Neural cell (in vitro differentiated cells): ENCODE data around the gene PPM1B. TPM values are rescaled to one million over a fixed set of nuclear protein-coding genes. Genes with fewer than 3 reads are reported as not detected.

Experiments
- H2AFZ ChIP-seq: fragments of 200-600, 300-800 bp; sonication (generic), shearing (Covaris generic); 2 replicates; pipeline ENCODE4 v1.6.0; 2014; ENCODE audit warnings: low read depth, mild to moderate bottlenecking, antibody characterized with exemption, low read length, moderate library complexity
- H3F3A ChIP-seq: fragments of 200-600 bp; shearing (Covaris generic); 2 replicates; pipeline ENCODE4 v1.6.1; 2016; ENCODE audit warnings: mild to moderate bottlenecking, moderate library complexity, mixed read lengths, antibody characterized with exemption, low read length; ENCODE audit not compliant: insufficient read depth, poor library complexity, severe bottlenecking
- H3K27ac ChIP-seq: fragments of 200-600, 300-800 bp; sonication (generic), shearing (Covaris generic); 2 replicates; pipeline ENCODE4 v1.5.1; 2014; ENCODE audit warnings: mild to moderate bottlenecking, low read length, moderate library complexity
- H3K27me3 ChIP-seq: fragments of 300-800, 200-600 bp; sonication (generic), shearing (Covaris generic); 2 replicates; pipeline ENCODE4 v1.6.0; 2014; ENCODE audit warnings: mild to moderate bottlenecking, low read depth, low read length, moderate library complexity; ENCODE audit not compliant: insufficient read depth
- H3K36me3 ChIP-seq: fragments of 300-800, 200-600 bp; sonication (generic), shearing (Covaris generic); 2 replicates; pipeline ENCODE4 v1.5.1; 2014; ENCODE audit warnings: mild to moderate bottlenecking, antibody characterized with exemption, low read length, moderate library complexity; ENCODE audit not compliant: insufficient read depth
- H3K4me2 ChIP-seq: fragments of 300-800, 200-600 bp; sonication (generic), shearing (Covaris generic); 2 replicates; pipeline ENCODE4 v1.6.0; 2014; ENCODE audit warnings: mild to moderate bottlenecking, low read length
- H3K4me3 ChIP-seq: fragments of 300-800, 200-600 bp; sonication (generic), shearing (Covaris generic); 2 replicates; pipeline ENCODE4 v1.5.1; 2014; ENCODE audit warnings: mild to moderate bottlenecking, low read length, moderate library complexity
- H3K79me2 ChIP-seq: fragments of 200-600 bp; shearing (Covaris generic); replicated peaks from 2 replicates; pipeline ENCODE4 v1.6.0; 2014; ENCODE audit warnings: mild to moderate bottlenecking, low read length, moderate library complexity; ENCODE audit not compliant: insufficient read depth
- H3K9ac ChIP-seq: fragments of 300-800, 200-600 bp; sonication (generic), shearing (Covaris generic); 2 replicates; pipeline ENCODE4 v1.6.1; 2016; ENCODE audit warnings: mild to moderate bottlenecking, low read length, mixed read lengths
- H3K9me2 ChIP-seq: fragments of 200-600 bp; shearing (Covaris generic); 2 replicates; pipeline ENCODE4 v1.6.1; 2016; ENCODE audit warnings: mild to moderate bottlenecking, low read length, mixed read lengths; ENCODE audit not compliant: insufficient read depth
- H3K9me3 ChIP-seq: fragments of 200-600, 300-800 bp; sonication (generic), shearing (Covaris generic); 2 replicates; pipeline ENCODE4 v1.6.1; 2016; ENCODE audit warnings: mild to moderate bottlenecking, mixed run types, low read length, moderate library complexity, mixed read lengths
- H4K20me1 ChIP-seq: fragments of 200-600 bp; shearing (Covaris generic); 2 replicates; pipeline ENCODE4 v1.6.1; 2016; ENCODE audit warnings: mild to moderate bottlenecking, mixed run types; ENCODE audit not compliant: insufficient read depth
- EP300 ChIP-seq: fragments of 450-650 bp; conservative IDR thresholded peaks from 2 replicates; pipeline ENCODE4 v1.6.1; 2014; ENCODE audit warnings: antibody characterized with exemption, mild to moderate bottlenecking, moderate library complexity; ENCODE audit not compliant: poor library complexity, severe bottlenecking
- EZH2 ChIP-seq: fragments of 200-600, 300-800 bp; shearing (Covaris generic), sonication (generic); IDR thresholded peaks from 2 replicates; pipeline ENCODE4 v1.6.1; 2014; ENCODE audit warnings: antibody characterized with exemption, low read length, borderline replicate concordance, mild to moderate bottlenecking; ENCODE audit not compliant: insufficient read depth, poor library complexity, severe bottlenecking
- MXI1 ChIP-seq: fragments of 450-650 bp; conservative IDR thresholded peaks from 2 replicates; pipeline ENCODE4 v1.6.1; 2014; ENCODE audit warnings: antibody characterized with exemption, mild to moderate bottlenecking; ENCODE audit not compliant: poor library complexity, severe bottlenecking
- POLR2AphosphoS5 ChIP-seq: IDR thresholded peaks from 2 replicates; pipeline ENCODE4 v1.6.1; 2012
- RAD21 ChIP-seq: fragments of 450-650 bp; conservative IDR thresholded peaks from 2 replicates; pipeline ENCODE4 v1.6.1; 2014; ENCODE audit warnings: antibody characterized with exemption, mild to moderate bottlenecking, moderate library complexity
- SMC3 ChIP-seq: fragments of 450-650 bp; conservative IDR thresholded peaks from 2 replicates; pipeline ENCODE4 v1.6.1; 2014; ENCODE audit warnings: antibody characterized with exemption, mild to moderate bottlenecking, moderate library complexity; ENCODE audit not compliant: poor library complexity
- TAF1 ChIP-seq: IDR thresholded peaks from 2 replicates; pipeline ENCODE4 v1.6.1; 2012; ENCODE audit warnings: low read depth
- polyA plus RNA-seq: library from polyadenylated mRNA; depleted of rRNA; stranded (reverse); fragments of >200 nt; gene quantifications from 2 replicates; pipeline ENCODE4 v1.2.3, GENCODE V29; 2014
- TF ChIP-seq, protein P1 (sequence below): IDR thresholded peaks from 2 replicates; pipeline ENCODE4 v1.6.1; 2012; ENCODE audit warnings: borderline replicate concordance
- TF ChIP-seq, protein P2 (sequence below): fragments of 450-650 bp; IDR thresholded peaks from 2 replicates; pipeline ENCODE4 v1.5.1; 2014; ENCODE audit warnings: antibody characterized with exemption, mild to moderate bottlenecking, moderate library complexity; ENCODE audit not compliant: poor library complexity, severe bottlenecking

PPM1B gene
- polyA plus RNA-seq, 1 donor from 2014 or later = 116 TPM

DNA sequence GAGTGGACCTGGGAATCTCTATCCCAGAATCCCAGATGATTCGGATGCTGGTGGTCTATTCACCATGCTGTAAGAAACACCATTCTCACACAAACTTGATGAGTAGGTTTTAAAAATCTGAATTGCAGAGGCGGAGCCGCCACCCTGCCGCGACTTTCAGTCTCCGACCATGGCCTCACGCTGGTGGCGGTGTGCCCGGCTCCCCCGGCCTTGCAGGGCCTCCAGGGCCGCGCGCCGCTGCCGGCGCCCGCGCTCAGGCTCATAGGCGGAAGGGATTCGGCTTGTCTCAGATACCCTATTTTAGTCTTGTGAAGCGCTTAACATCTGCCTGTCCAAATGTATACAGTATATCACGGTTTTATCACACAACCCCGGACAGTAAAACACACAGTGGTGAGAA lies 2.6 kb upstream of the PPM1B start:
- H3K9ac ChIP-seq = no peak overlapping the region
- no peak overlapping the region for H3K27ac ChIP-seq
- no peak overlapping the region for H3K4me3 ChIP-seq
- TF ChIP-seq MXI1 = no peak
- no peak for TF ChIP-seq TAF1
- TF ChIP-seq EZH2 = no peak
- TF ChIP-seq EP300 = no peak
- no peak for TF ChIP-seq RAD21
- no peak for TF ChIP-seq POLR2AphosphoS5
- no peak for TF ChIP-seq SMC3
- TF ChIP-seq, protein P1, sequence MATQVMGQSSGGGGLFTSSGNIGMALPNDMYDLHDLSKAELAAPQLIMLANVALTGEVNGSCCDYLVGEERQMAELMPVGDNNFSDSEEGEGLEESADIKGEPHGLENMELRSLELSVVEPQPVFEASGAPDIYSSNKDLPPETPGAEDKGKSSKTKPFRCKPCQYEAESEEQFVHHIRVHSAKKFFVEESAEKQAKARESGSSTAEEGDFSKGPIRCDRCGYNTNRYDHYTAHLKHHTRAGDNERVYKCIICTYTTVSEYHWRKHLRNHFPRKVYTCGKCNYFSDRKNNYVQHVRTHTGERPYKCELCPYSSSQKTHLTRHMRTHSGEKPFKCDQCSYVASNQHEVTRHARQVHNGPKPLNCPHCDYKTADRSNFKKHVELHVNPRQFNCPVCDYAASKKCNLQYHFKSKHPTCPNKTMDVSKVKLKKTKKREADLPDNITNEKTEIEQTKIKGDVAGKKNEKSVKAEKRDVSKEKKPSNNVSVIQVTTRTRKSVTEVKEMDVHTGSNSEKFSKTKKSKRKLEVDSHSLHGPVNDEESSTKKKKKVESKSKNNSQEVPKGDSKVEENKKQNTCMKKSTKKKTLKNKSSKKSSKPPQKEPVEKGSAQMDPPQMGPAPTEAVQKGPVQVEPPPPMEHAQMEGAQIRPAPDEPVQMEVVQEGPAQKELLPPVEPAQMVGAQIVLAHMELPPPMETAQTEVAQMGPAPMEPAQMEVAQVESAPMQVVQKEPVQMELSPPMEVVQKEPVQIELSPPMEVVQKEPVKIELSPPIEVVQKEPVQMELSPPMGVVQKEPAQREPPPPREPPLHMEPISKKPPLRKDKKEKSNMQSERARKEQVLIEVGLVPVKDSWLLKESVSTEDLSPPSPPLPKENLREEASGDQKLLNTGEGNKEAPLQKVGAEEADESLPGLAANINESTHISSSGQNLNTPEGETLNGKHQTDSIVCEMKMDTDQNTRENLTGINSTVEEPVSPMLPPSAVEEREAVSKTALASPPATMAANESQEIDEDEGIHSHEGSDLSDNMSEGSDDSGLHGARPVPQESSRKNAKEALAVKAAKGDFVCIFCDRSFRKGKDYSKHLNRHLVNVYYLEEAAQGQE = no peak
- TF ChIP-seq, protein P2, sequence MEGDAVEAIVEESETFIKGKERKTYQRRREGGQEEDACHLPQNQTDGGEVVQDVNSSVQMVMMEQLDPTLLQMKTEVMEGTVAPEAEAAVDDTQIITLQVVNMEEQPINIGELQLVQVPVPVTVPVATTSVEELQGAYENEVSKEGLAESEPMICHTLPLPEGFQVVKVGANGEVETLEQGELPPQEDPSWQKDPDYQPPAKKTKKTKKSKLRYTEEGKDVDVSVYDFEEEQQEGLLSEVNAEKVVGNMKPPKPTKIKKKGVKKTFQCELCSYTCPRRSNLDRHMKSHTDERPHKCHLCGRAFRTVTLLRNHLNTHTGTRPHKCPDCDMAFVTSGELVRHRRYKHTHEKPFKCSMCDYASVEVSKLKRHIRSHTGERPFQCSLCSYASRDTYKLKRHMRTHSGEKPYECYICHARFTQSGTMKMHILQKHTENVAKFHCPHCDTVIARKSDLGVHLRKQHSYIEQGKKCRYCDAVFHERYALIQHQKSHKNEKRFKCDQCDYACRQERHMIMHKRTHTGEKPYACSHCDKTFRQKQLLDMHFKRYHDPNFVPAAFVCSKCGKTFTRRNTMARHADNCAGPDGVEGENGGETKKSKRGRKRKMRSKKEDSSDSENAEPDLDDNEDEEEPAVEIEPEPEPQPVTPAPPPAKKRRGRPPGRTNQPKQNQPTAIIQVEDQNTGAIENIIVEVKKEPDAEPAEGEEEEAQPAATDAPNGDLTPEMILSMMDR = no peak
- no peak overlapping the region for H3K4me2 ChIP-seq
- H3K79me2 ChIP-seq = peaks cover 14% of the 10 kb centered on the region
- no peaks in the 10 kb centered on the region for H4K20me1 ChIP-seq
- no peaks in the 10 kb centered on the region for H3K9me2 ChIP-seq
- no peak overlapping the region for H2AFZ ChIP-seq
- no peaks in the 10 kb centered on the region for H3K36me3 ChIP-seq
- H3K27me3 ChIP-seq = no peaks in the 10 kb centered on the region
- H3F3A ChIP-seq = no peaks in the 10 kb centered on the region
- H3K9me3 ChIP-seq = no peaks in the 10 kb centered on the region

DNA sequence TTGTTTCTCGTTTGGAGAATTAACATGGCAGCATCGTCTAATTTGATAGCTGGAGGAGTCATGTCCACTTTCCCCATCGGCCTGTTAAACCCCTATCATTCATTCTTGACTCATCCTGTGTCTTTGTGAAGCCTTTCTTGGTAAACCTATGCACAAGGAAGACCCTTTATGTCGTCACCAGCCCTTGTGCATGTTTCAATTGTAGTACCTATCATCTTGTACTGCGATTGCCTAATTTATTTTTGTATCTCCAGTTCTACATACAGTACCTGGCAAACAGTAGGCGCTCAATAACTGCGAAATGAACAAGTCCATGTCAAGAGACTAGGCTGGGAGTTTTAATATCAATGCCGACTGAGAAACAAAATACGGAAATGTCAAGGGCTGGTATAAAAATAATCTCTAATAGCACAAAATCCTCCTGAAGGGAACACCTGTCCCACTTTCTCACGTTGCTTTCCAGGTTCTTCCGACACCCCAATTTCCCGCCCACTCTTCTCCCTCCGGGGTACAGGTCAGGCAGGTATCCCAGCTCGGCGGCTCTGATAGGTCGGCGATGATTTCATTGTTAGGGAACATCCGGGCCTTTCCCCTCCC lies 1.3 kb upstream of the PPM1B start:
- Histone ChIP-seq H3K4me3 (peak overlapping the region; percentile 67), H3K9me2 (no peaks in the 10 kb centered on the region), H3K9ac (peak overlapping the region; percentile 71), H3K79me2 (peaks cover 28% of the 10 kb centered on the region), H3K27me3 (no peaks in the 10 kb centered on the region), H3F3A (no peaks in the 10 kb centered on the region), H2AFZ (peak overlapping the region; percentile 31), H3K27ac (peak overlapping the region; percentile 91), H4K20me1 (no peaks in the 10 kb centered on the region), H3K9me3 (no peaks in the 10 kb centered on the region), H3K4me2 (peak overlapping the region; percentile 9), H3K36me3 (no peaks in the 10 kb centered on the region)
- TF ChIP-seq MXI1 = peak; percentile 47
- TF ChIP-seq, protein P1 = no peak
